Activated T-cell treated with anti-CD3 and anti-CD28 coated beads, Interleukin-2, amount 50 U/mL, for 4 hours (primary cell): ENCODE data around the gene ABHD17B. TPM values are rescaled to one million over a fixed set of nuclear protein-coding genes. Genes with fewer than 3 reads are reported as not detected.

Experiments
- ATAC-seq, 2 donors: fragments of 200-7000 bp; cut with Tn5 transposase; one replicate each; pipeline ENCODE4 v1.10.0; 2021
- DNase-seq: peaks from one replicate; pipeline ENCODE4 v3.0.0-alpha.2; 2020
- H3K27me3 Mint-ChIP-seq: one replicate; pipeline ENCODE4 v1.8.0; 2021; ENCODE audit warnings: low read depth, mixed read lengths
- H3K36me3 Mint-ChIP-seq: one replicate; pipeline ENCODE4 v1.8.0; 2022; ENCODE audit warnings: mixed read lengths; ENCODE audit not compliant: insufficient read depth
- H3K4me1 Mint-ChIP-seq: one replicate; pipeline ENCODE4 v1.8.0; 2021; ENCODE audit warnings: low read depth, mixed read lengths
- H3K4me3 Mint-ChIP-seq: one replicate; pipeline ENCODE4 v1.8.0; 2021; ENCODE audit warnings: mild to moderate bottlenecking, moderate library complexity, mixed read lengths
- H3K9me3 Mint-ChIP-seq: one replicate; pipeline ENCODE4 v1.8.0; 2021; ENCODE audit warnings: mixed read lengths
- total RNA-seq, 3 donors: library from RNA; stranded (reverse); gene quantifications; one replicate each; pipeline ENCODE4 v1.2.1, GENCODE V29; 2021

Gene ABHD17B
- total RNA-seq, 3 donors from 2014 or later = 15.5 to 16.4 (median 15.7) TPM

DNA sequence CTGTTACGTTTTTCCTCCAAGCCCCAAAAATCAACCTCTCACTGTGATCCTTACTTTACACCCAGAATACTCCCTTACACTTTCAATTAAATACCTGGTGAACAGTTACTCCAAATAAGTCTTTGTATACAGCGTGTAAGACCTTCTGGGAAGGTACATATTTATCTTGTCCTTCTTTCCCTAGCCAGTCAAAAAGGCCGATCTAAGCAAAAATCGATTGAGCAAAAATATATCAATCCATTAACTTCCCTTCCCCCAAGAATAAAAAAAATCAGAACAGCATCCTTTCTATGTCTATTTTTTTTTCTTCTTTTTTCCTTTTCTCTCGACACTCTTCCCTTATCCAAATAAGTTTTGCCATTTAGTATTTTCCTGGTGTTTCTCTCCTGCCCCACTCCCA, 71.3 kb downstream of the ABHD17B start:
- H3K4me3 Mint-ChIP-seq = no peak overlapping the region
- H3K27me3 Mint-ChIP-seq = no peaks in the 10 kb centered on the region
- no peak for DNase-seq
- no peak for ATAC-seq
- H3K4me1 Mint-ChIP-seq = no peaks in the 10 kb centered on the region
- no peaks in the 10 kb centered on the region for H3K36me3 Mint-ChIP-seq
- H3K9me3 Mint-ChIP-seq = peaks cover 2% of the 10 kb centered on the region

DNA sequence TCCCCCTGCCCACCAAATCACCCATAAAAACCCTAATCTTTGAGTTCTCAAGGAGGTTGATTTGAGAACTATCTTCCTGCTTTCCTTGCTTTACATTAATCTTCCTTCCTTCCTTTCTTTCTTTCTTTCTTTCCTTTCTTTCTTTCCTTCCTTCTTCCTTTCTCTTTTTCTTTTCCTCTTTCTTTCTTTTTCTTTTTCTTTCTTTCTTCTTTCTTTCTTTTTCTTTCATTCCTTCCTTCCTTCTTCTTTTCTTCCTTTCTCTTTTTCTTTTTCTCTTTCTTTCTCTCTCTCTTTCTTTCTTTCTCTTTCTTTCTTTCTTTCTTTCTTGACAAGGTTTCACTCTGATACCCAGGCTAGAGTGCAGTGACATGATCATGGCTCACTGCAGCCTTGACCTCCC, 75.4 kb downstream of the ABHD17B start:
- DNase-seq = no peak
- no peaks in the 10 kb centered on the region for H3K36me3 Mint-ChIP-seq
- H3K4me3 Mint-ChIP-seq = no peak overlapping the region
- H3K27me3 Mint-ChIP-seq = no peaks in the 10 kb centered on the region
- no peaks in the 10 kb centered on the region for H3K4me1 Mint-ChIP-seq
- no peak for ATAC-seq
- peaks cover 11% of the 10 kb centered on the region for H3K9me3 Mint-ChIP-seq

GRCh38 chr9:71830929-71831328, 80.1 kb downstream of the ABHD17B start:
- no peak for DNase-seq
- Mint-ChIP-seq H3K36me3 (no peaks in the 10 kb centered on the region), H3K4me1 (no peaks in the 10 kb centered on the region), H3K4me3 (no peak overlapping the region), H3K9me3 (peaks cover 11% of the 10 kb centered on the region), H3K27me3 (no peaks in the 10 kb centered on the region)
- no peak for ATAC-seq

DNA sequence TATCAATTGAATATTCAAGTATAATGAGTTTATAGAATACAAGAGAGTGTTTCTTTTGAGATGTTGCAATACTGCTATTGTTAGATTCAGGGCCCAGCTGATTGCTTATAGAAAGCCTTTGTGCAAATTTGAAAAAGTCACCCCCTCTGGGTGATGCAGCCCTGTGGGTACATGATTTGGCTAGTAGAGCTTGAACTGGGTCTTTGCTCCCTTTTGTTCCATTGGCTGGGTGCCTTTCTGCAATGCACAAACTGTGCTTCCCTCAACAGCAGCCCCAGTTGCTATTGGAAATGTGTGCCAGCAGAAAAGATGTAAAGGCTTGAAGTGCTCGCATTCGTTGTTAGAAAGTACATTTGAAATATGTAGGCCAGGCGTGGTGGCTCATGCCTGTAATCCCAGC, 80.8 kb downstream of the ABHD17B start:
- Mint-ChIP-seq H3K27me3 (no peaks in the 10 kb centered on the region), H3K4me1 (no peaks in the 10 kb centered on the region), H3K9me3 (peaks cover 11% of the 10 kb centered on the region), H3K36me3 (no peaks in the 10 kb centered on the region), H3K4me3 (no peak overlapping the region)
- ATAC-seq (no peak), DNase-seq (no peak)

DNA sequence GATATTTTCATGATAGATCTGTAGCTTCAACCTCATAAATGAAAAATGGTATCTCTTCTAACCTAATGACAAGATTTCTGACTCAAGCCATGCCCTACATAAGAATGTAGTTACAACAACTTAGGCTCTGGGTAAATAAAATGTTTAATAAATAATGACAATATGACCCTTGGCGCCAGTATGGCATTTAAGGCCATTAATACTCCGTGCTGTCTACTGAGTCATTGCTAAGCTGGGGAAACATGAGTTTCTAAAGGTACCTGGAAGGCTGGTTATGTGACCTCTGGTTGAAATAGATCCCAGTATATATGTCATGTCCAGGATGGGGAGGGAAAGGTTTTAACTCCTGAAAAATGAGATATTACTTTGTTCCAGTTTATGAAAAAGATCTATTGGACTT, 84.7 kb downstream of the ABHD17B start:
- Mint-ChIP-seq H3K4me1 (peaks cover 6% of the 10 kb centered on the region), H3K27me3 (no peaks in the 10 kb centered on the region), H3K36me3 (no peaks in the 10 kb centered on the region), H3K4me3 (no peak overlapping the region), H3K9me3 (no peaks in the 10 kb centered on the region)
- ATAC-seq (no peak), DNase-seq (no peak)

DNA sequence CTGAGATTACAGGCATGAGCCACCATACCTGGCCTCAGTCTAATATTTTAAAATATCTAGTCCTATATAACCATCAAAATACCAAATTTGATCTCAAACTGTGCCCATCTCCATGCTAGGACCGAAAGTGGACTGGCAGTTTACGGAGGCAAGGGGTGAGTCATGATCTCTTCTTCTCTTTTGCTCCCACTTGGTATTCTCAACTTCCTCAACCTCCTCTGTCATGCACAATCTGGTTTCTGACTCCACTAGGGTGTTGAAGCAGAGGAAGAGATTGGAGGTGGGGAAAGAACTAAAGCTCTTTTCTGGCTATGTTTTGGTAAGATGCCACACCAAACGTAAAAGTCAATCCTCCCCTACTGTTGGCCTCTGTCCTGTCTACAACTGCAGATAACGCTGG, 86.7 kb downstream of the ABHD17B start:
- H3K4me1 Mint-ChIP-seq = peaks cover 6% of the 10 kb centered on the region
- H3K36me3 Mint-ChIP-seq = no peaks in the 10 kb centered on the region
- ATAC-seq (no peak), DNase-seq (no peak)
- H3K9me3 Mint-ChIP-seq = no peaks in the 10 kb centered on the region
- H3K27me3 Mint-ChIP-seq = no peaks in the 10 kb centered on the region
- H3K4me3 Mint-ChIP-seq = no peak overlapping the region

GRCh38 chr9:71822935-71823334, 88.1 kb downstream of the ABHD17B start:
- Mint-ChIP-seq H3K4me1 (peaks cover 6% of the 10 kb centered on the region), H3K27me3 (no peaks in the 10 kb centered on the region), H3K4me3 (no peak overlapping the region), H3K9me3 (no peaks in the 10 kb centered on the region), H3K36me3 (no peaks in the 10 kb centered on the region)
- no peak for DNase-seq
- ATAC-seq = no peak

- no peak overlapping the region for H3K4me3 Mint-ChIP-seq
- no peaks in the 10 kb centered on the region for H3K27me3 Mint-ChIP-seq
- peak in 1 of 2 donors; percentile 18 for ATAC-seq
- H3K9me3 Mint-ChIP-seq = no peaks in the 10 kb centered on the region
- no peak for DNase-seq
- H3K4me1 Mint-ChIP-seq = peaks cover 7% of the 10 kb centered on the region
- no peaks in the 10 kb centered on the region for H3K36me3 Mint-ChIP-seq
Measured at GRCh38 chr9:71822456-71822855, 88.5 kb downstream of the ABHD17B start.

GRCh38 chr9:71821405-71821804, 89.6 kb downstream of the ABHD17B start:
- ATAC-seq = no peak
- no peak overlapping the region for H3K4me3 Mint-ChIP-seq
- no peak for DNase-seq
- no peaks in the 10 kb centered on the region for H3K36me3 Mint-ChIP-seq
- H3K27me3 Mint-ChIP-seq = no peaks in the 10 kb centered on the region
- H3K9me3 Mint-ChIP-seq = no peaks in the 10 kb centered on the region
- peaks cover 15% of the 10 kb centered on the region for H3K4me1 Mint-ChIP-seq

GRCh38 chr9:71820403-71820921, 90.5 kb downstream of the ABHD17B start:
- Mint-ChIP-seq H3K27me3 (no peaks in the 10 kb centered on the region), H3K9me3 (no peaks in the 10 kb centered on the region), H3K4me3 (no peak overlapping the region), H3K4me1 (peaks cover 15% of the 10 kb centered on the region), H3K36me3 (no peaks in the 10 kb centered on the region)
- DNase-seq = no peak
- no peak for ATAC-seq

GRCh38 chr9:71819115-71819739, 91.8 kb downstream of the ABHD17B start:
- H3K4me3 Mint-ChIP-seq = no peak overlapping the region
- no peaks in the 10 kb centered on the region for H3K27me3 Mint-ChIP-seq
- no peaks in the 10 kb centered on the region for H3K36me3 Mint-ChIP-seq
- DNase-seq = peak; percentile 53
- H3K4me1 Mint-ChIP-seq = peaks cover 15% of the 10 kb centered on the region
- no peak for ATAC-seq
- H3K9me3 Mint-ChIP-seq = no peaks in the 10 kb centered on the region

- Mint-ChIP-seq H3K4me1 (peaks cover 9% of the 10 kb centered on the region), H3K27me3 (no peaks in the 10 kb centered on the region), H3K4me3 (no peak overlapping the region), H3K9me3 (no peaks in the 10 kb centered on the region), H3K36me3 (no peaks in the 10 kb centered on the region)
- ATAC-seq (no peak), DNase-seq (no peak)
Measured at GRCh38 chr9:71816916-71817451, 94.0 kb downstream of the ABHD17B start.

Other genes with a start within 250 kb of the ABHD17B start
- 10 to 100 TPM; 51.1 to 71.9 (median 66.2) TPM for gene CEMIP2, start 142.7 kb downstream of the ABHD17B start, total RNA-seq
- gene C9orf85, start 446 bp upstream of the ABHD17B start, total RNA-seq = 10 to 100 TPM in 1 of 3 donors, 1 to 10 TPM in 2; 9.0 to 11.4 (median 9.1) TPM
- not detected for gene C9orf57, start 149.4 kb upstream of the ABHD17B start, total RNA-seq
- under 1 TPM in 2 of 3 donors, not detected in 1; 0.10 to 0.22 TPM for gene GDA, start 238.2 kb upstream of the ABHD17B start, total RNA-seq